ENCODE measurements around the gene LRRC55.
"Not testable (repeated sequence)": the region's sequence is repeated elsewhere in the genome, so short reads cannot be mapped to it uniquely, and the experiment has no call there.

The LRRC55 gene

DNA sequence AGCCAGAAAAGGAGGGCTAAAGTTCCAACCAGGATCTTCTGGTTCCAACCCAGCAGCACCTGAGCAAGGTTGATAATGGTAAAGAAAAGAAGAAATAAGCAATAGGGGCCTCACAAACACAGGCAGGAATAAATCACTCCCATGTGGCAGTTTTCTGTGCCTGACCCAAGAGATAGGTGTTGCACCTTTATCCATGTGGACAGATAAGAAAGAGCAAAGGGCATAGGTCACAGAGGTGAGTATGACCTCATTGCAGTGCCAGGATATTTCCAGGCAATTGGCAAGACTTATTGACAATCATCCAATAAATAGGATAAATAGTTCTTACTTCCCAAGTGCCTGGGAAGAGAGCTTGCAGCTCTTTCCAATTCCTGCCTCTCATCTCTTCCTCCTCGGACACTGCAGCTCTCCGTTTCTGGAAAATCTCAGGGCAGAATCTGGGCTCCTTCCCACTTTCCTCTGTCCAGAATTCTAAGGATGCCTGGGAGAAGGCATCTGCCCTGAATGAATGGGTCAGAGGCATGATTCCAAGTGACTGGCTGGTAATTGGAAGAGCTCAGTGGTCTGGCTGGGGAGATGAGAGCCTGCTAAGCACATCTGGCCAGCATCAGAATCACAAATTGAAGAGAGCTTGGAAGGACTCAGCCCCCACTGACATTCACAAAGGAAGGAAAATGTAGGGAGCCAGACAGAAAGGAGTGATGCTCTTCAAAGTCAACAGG lies 14.5 kb upstream of the LRRC55 start:
- Histone ChIP-seq H3K27ac (ENCODE audit: extremely low read depth, low read depth, low read length) (no peak overlapping the region), H3K4me1 (ENCODE audit: control insufficient read depth, insufficient read depth, low read length) (no peaks in the 10 kb centered on the region), H3K9me3 (ENCODE audit: control insufficient read depth, insufficient read depth, low read depth, low read length) (no peaks in the 10 kb centered on the region), H3K36me3 (ENCODE audit: control insufficient read depth in 2 of 2, insufficient read depth in 1 of 2, low read length in 2 of 2) (no peaks in the 10 kb centered on the region), H3K4me3 (ENCODE audit: low read depth, low read length) (no peak overlapping the region)
- TF ChIP-seq ZNF791 (tag by site-specific recombination; IDR thresholded peaks at IDR 0.05) = no peak
- TF ChIP-seq, protein P1, sequence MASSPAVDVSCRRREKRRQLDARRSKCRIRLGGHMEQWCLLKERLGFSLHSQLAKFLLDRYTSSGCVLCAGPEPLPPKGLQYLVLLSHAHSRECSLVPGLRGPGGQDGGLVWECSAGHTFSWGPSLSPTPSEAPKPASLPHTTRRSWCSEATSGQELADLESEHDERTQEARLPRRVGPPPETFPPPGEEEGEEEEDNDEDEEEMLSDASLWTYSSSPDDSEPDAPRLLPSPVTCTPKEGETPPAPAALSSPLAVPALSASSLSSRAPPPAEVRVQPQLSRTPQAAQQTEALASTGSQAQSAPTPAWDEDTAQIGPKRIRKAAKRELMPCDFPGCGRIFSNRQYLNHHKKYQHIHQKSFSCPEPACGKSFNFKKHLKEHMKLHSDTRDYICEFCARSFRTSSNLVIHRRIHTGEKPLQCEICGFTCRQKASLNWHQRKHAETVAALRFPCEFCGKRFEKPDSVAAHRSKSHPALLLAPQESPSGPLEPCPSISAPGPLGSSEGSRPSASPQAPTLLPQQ (tag by site-specific recombination; IDR thresholded peaks at IDR 0.05) = no peak
- TF ChIP-seq YY1 (tag by site-specific recombination; IDR thresholded peaks at IDR 0.05) = no peak
- TF ChIP-seq, protein P2, sequence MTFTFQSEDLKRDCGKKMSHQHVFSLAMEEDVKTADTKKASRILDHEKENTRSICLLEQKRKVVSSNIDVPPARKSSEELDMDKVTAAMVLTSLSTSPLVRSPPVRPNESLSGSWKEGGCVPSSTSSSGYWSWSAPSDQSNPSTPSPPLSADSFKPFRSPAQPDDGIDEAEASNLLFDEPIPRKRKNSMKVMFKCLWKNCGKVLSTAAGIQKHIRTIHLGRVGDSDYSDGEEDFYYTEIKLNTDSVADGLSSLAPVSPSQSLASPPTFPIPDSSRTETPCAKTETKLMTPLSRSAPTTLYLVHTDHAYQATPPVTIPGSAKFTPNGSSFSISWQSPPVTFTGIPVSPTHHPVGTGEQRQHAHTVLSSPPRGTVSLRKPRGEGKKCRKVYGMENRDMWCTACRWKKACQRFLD (tag by site-specific recombination; IDR thresholded peaks at IDR 0.05) = no peak
- TF ChIP-seq KLF9 (tag by site-specific recombination; IDR thresholded peaks at IDR 0.05; ENCODE audit: low read depth) = no peak
- TF ChIP-seq, protein P3, sequence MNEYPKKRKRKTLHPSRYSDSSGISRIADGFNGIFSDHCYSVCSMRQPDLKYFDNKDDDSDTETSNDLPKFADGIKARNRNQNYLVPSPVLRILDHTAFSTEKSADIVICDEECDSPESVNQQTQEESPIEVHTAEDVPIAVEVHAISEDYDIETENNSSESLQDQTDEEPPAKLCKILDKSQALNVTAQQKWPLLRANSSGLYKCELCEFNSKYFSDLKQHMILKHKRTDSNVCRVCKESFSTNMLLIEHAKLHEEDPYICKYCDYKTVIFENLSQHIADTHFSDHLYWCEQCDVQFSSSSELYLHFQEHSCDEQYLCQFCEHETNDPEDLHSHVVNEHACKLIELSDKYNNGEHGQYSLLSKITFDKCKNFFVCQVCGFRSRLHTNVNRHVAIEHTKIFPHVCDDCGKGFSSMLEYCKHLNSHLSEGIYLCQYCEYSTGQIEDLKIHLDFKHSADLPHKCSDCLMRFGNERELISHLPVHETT (tag by site-specific recombination; IDR thresholded peaks at IDR 0.05) = no peak
- no peak for TF ChIP-seq ZIC2 (tag by site-specific recombination; IDR thresholded peaks at IDR 0.05)
- TF ChIP-seq ZNF571 (tag by site-specific recombination; IDR thresholded peaks at IDR 0.05) = no peak
- TF ChIP-seq, protein P4, sequence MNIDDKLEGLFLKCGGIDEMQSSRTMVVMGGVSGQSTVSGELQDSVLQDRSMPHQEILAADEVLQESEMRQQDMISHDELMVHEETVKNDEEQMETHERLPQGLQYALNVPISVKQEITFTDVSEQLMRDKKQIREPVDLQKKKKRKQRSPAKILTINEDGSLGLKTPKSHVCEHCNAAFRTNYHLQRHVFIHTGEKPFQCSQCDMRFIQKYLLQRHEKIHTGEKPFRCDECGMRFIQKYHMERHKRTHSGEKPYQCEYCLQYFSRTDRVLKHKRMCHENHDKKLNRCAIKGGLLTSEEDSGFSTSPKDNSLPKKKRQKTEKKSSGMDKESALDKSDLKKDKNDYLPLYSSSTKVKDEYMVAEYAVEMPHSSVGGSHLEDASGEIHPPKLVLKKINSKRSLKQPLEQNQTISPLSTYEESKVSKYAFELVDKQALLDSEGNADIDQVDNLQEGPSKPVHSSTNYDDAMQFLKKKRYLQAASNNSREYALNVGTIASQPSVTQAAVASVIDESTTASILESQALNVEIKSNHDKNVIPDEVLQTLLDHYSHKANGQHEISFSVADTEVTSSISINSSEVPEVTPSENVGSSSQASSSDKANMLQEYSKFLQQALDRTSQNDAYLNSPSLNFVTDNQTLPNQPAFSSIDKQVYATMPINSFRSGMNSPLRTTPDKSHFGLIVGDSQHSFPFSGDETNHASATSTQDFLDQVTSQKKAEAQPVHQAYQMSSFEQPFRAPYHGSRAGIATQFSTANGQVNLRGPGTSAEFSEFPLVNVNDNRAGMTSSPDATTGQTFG (tag by site-specific recombination; IDR thresholded peaks at IDR 0.05; ENCODE audit: borderline replicate concordance) = no peak
- no peak for TF ChIP-seq ZNF677 (tag by site-specific recombination; IDR thresholded peaks at IDR 0.05)
- no peak for TF ChIP-seq OSR2 (tag by site-specific recombination; IDR thresholded peaks at IDR 0.05)
- TF ChIP-seq ZNF776 (tag by site-specific recombination; IDR thresholded peaks at IDR 0.05; ENCODE audit: borderline replicate concordance) = no peak
- no peak for TF ChIP-seq ZNF76 (tag by site-specific recombination; IDR thresholded peaks at IDR 0.05; ENCODE audit: borderline replicate concordance, low read depth)
- TF ChIP-seq, protein P5, sequence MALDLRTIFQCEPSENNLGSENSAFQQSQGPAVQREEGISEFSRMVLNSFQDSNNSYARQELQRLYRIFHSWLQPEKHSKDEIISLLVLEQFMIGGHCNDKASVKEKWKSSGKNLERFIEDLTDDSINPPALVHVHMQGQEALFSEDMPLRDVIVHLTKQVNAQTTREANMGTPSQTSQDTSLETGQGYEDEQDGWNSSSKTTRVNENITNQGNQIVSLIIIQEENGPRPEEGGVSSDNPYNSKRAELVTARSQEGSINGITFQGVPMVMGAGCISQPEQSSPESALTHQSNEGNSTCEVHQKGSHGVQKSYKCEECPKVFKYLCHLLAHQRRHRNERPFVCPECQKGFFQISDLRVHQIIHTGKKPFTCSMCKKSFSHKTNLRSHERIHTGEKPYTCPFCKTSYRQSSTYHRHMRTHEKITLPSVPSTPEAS (tag by site-specific recombination; IDR thresholded peaks at IDR 0.05) = no peak
- no peak for TF ChIP-seq GLI2 (tag by site-specific recombination; IDR thresholded peaks at IDR 0.05; ENCODE audit: borderline replicate concordance, low read depth)
- POLR2A ChIA-PET = no interaction called here
- CTCF ChIA-PET = interaction anchor here (0.6 to 1.3 kb wide), 3 partner anchors 12 to 83 kb away, joined by 3 to 7 read pairs (median 4); no protein-coding TSS in a partner anchor

DNA sequence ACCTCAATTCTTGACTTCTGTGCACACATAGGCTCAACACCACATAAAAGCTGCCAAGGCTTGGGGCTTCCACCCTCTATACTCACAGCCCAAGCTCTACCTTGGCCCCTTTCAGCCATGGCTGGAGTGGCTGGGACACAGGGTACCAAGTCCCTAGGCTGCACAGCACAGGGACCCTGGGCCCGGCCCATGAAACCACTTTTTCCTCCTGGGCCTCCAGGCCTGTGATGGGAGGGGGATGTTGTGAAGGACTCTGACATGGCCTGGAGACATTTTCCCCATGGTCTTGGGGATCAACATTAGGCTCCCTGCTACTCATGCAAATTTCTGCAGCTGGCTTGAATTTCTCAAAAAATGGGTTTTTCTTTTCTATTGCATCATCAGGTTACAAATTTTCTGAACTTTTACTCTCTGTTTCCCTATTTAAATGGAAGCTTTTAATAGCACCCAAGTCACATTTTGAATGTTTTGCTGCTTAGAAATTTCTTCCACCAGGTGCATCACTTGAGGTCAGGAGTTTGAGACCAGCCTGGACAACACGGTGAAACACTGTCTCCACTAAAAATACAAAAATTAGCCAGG lies 11.9 kb upstream of the LRRC55 start:
- H3K4me1 ChIP-seq (ENCODE audit: control insufficient read depth, insufficient read depth, low read length); H3K27ac ChIP-seq (ENCODE audit: extremely low read depth, low read depth, low read length); POLR2A ChIA-PET; H3K36me3 ChIP-seq (ENCODE audit: control insufficient read depth in 2 of 2, insufficient read depth in 1 of 2, low read length in 2 of 2); H3K9me3 ChIP-seq (ENCODE audit: control insufficient read depth, insufficient read depth, low read depth, low read length); CTCF ChIA-PET; H3K4me3 ChIP-seq (ENCODE audit: low read depth, low read length): not testable (repeated sequence)
- TF ChIP-seq ZNF585B (tag by site-specific recombination; IDR thresholded peaks at IDR 0.05) (peak; percentile 84), SETDB1 (IDR thresholded peaks at IDR 0.05; ENCODE audit: insufficient read length, low read length) (peak; percentile 29)
